Stomach (tissue), 9 donors: Measurements from ENCODE around the gene CAMK2N1. TPM values are rescaled to one million over a fixed set of nuclear protein-coding genes. Genes with fewer than 3 reads are reported as not detected.

Experiments used
- DNase-seq, 2 donors: peaks; one replicate each; pipeline versions ENCODE4 v3.0.0 to v3.0.0-alpha.2; 2013 to 2019
- H3K27ac ChIP-seq, 5 donors: fragments of 200-600 bp in 4 of 5; sonication (generic) in 4 of 5; one replicate each; pipeline ENCODE4 v1.5.1; 2013 to 2019; ENCODE audit warnings: mild to moderate bottlenecking in 1 of 5, moderate library complexity in 1 of 5
- H3K27me3 ChIP-seq, 3 donors: fragments of 200-600 bp; sonication (generic); one replicate each; pipeline ENCODE4 v1.5.1; 2017 to 2019; ENCODE audit warnings: mixed run types in 1 of 3
- H3K36me3 ChIP-seq, 4 donors: fragments of 200-600 bp; sonication (generic); 1 replicate in 3 of 4; 2 replicates in 1 of 4; pipeline ENCODE4 v1.5.1; 2016 to 2019
- H3K4me1 ChIP-seq, 4 donors: fragments of 200-600 bp; sonication (generic); one replicate each; pipeline ENCODE4 v1.5.1; 2016 to 2019
- H3K4me3 ChIP-seq, 4 donors: fragments of 200-600 bp; sonication (generic) in 3 of 4; one replicate each; pipeline ENCODE4 v1.5.1; 2016 to 2019; ENCODE audit warnings: mild to moderate bottlenecking in 1 of 4
- H3K9me3 ChIP-seq, 4 donors: fragments of 200-600 bp; sonication (generic); one replicate each; pipeline ENCODE4 v1.5.1; 2016 to 2019
- EP300 ChIP-seq: sonication (generic); formaldehyde crosslinking; IDR thresholded peaks from one replicate; pipeline ENCODE4 v1.6.1; 2017; ENCODE audit warnings: antibody characterized with exemption
- POLR2A ChIP-seq, 4 donors: fragments of 450-650 bp; IDR thresholded peaks; one replicate each; pipeline ENCODE4 v1.6.1; 2016; ENCODE audit warnings: antibody characterized with exemption in 4 of 4, control low read depth in 2 of 4, mild to moderate bottlenecking in 1 of 4, moderate library complexity in 1 of 4
- POLR2AphosphoS5 ChIP-seq, 3 donors: sonication (generic); formaldehyde crosslinking; IDR thresholded peaks; one replicate each; pipeline ENCODE4 v1.6.1; 2016; ENCODE audit warnings: antibody characterized with exemption in 3 of 3
- WGBS, 5 donors: extraction: QIAGEN DNeasy Blood & Tissue Kit in 3 of 5; methylation state at CpG; one replicate each; pipeline versions ENCODE4 v1.1.5 to v1.1.7; 2013 to 2018; 5-methylcytosine and 5-hydroxymethylcytosine counted together
- intact Hi-C: fragments of 100-400 bp; cut with DNase I; formaldehyde crosslinking; loops from one replicate; pipeline ENCODE4 v1.15.1; 2023; ENCODE audit warnings: low total_unique reads
- polyA plus RNA-seq, 3 donors: library from polyadenylated mRNA; stranded (reverse); fragments of 200-250 nt; gene quantifications; one replicate each; pipeline ENCODE4 v1.2.3, GENCODE V29; 2013
- total RNA-seq, 5 donors: library from RNA; depleted of rRNA; stranded (reverse); fragments of >200 nt; gene quantifications; one replicate each; pipeline versions ENCODE4 v1.1.0 to v1.2.3, GENCODE V29; 2014 to 2016
- TF ChIP-seq, protein P1 (sequence below), 7 experiments: fragments of 450-650 bp in 4 of 7; fragments of 200-600 bp in 3 of 7; sonication (generic) in 3 of 7; IDR thresholded peaks; one replicate each; pipeline ENCODE4 v1.5.1; 2016 to 2019; ENCODE audit warnings: antibody characterized with exemption in 7 of 7, control low read depth in 2 of 7, mild to moderate bottlenecking in 1 of 7
- donor health status: healthy with polysubstance abuse.
- donor health status: Bipolar disorder and iron deficiency.
- donor health status: healthy.

The CAMK2N1 gene
- total and polyA plus RNA-seq, 8 donors: 8.2 to 195 (median 12.9) TPM

DNA sequence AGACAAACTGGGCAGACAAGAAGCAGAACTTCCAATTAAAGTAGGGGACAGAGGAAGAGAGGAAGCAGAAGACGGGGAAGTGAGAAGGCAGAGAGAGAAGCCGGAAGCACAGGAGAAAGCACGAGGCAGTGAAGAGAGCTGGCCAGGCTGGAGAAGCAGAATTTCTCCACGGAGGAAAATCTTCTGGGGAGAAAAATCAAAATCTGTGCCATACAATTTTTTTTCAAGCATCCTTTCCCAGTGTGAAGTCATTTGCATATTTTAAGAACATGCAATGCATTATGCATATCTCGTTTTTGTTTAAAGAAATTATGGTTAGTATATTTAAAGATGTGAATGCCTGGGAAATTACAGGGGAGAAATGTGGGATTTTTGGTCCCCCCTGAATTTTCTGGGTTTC lies 7.3 kb upstream of the CAMK2N1 start:
- TF ChIP-seq POLR2A (IDR thresholded peaks at IDR 0.05): no peak
- no peak for TF ChIP-seq POLR2AphosphoS5 (IDR thresholded peaks at IDR 0.05)
- TF ChIP-seq EP300: no peak
- TF ChIP-seq, protein P1, sequence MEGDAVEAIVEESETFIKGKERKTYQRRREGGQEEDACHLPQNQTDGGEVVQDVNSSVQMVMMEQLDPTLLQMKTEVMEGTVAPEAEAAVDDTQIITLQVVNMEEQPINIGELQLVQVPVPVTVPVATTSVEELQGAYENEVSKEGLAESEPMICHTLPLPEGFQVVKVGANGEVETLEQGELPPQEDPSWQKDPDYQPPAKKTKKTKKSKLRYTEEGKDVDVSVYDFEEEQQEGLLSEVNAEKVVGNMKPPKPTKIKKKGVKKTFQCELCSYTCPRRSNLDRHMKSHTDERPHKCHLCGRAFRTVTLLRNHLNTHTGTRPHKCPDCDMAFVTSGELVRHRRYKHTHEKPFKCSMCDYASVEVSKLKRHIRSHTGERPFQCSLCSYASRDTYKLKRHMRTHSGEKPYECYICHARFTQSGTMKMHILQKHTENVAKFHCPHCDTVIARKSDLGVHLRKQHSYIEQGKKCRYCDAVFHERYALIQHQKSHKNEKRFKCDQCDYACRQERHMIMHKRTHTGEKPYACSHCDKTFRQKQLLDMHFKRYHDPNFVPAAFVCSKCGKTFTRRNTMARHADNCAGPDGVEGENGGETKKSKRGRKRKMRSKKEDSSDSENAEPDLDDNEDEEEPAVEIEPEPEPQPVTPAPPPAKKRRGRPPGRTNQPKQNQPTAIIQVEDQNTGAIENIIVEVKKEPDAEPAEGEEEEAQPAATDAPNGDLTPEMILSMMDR (IDR thresholded peaks at IDR 0.05): no peak
- 36 to 50% (median 40%) methylated on average over 5 of the region's 5 CpGs for WGBS, 5 donors
- peaks cover 0 to 8% (median 0%) of the 10 kb centered on the region in 3 donors for H3K27me3 ChIP-seq
- peaks cover 8 to 30% (median 9%) of the 10 kb centered on the region in 4 donors for H3K4me1 ChIP-seq
- intact Hi-C loops: loop anchor here (5.0 to 10.0 kb wide), 3 partner anchors 116 to 579 kb away; no protein-coding TSS in a partner anchor
- no peaks in the 10 kb centered on the region for H3K9me3 ChIP-seq
- DNase-seq: no peak
- H3K4me3 ChIP-seq: no peak overlapping the region
- H3K27ac ChIP-seq: no peak overlapping the region
- H3K36me3 ChIP-seq: peaks cover 0 to 18% (median 16%) of the 10 kb centered on the region in 4 donors

DNA sequence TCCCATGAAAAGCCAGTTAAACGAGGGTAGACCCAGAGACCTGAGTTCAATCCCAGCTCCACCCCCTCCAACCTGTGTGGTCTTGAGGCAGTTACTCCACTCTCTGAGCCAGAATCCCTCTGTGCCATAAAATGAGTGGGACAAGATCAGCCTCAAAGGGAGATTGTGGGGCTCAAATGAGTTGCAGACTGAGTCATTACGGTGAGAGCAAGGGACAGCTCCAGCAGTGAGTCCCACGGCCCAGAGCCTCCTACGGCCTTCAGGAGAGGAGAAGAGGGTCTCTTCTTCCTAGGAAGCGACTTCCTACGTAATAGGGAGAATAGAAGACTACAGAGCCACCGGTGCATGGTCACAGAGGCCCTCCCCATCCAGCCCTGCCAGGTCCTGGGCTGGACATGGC lies 6.7 kb upstream of the CAMK2N1 start:
- DNase-seq: no peak
- Histone ChIP-seq H3K27ac (no peak overlapping the region), H3K9me3 (no peaks in the 10 kb centered on the region), H3K27me3 (peaks cover 0 to 14% (median 0%) of the 10 kb centered on the region in 3 donors), H3K4me1 (peaks cover 8 to 30% (median 9%) of the 10 kb centered on the region in 4 donors), H3K4me3 (no peak overlapping the region), H3K36me3 (peaks cover 0 to 13% (median 10%) of the 10 kb centered on the region in 4 donors)
- intact Hi-C loops: loop anchor here (5.0 to 10.0 kb wide), 3 partner anchors 115 to 578 kb away; no protein-coding TSS in a partner anchor
- 66 to 71% (median 69%) methylated on average over 7 of the region's 7 CpGs for WGBS, 5 donors
- TF ChIP-seq POLR2AphosphoS5 (IDR thresholded peaks at IDR 0.05) (no peak), EP300 (no peak), POLR2A (IDR thresholded peaks at IDR 0.05) (no peak)
- TF ChIP-seq, protein P1 (IDR thresholded peaks at IDR 0.05): no peak

GRCh38 chr1:20491866-20492265 lies 5.9 kb upstream of the CAMK2N1 start:
- H3K36me3 ChIP-seq: peaks cover 0 to 4% (median 1%) of the 10 kb centered on the region in 4 donors
- intact Hi-C loops: loop anchor here (5.0 to 10.0 kb wide), 3 partner anchors 115 to 577 kb away; no protein-coding TSS in a partner anchor

DNA sequence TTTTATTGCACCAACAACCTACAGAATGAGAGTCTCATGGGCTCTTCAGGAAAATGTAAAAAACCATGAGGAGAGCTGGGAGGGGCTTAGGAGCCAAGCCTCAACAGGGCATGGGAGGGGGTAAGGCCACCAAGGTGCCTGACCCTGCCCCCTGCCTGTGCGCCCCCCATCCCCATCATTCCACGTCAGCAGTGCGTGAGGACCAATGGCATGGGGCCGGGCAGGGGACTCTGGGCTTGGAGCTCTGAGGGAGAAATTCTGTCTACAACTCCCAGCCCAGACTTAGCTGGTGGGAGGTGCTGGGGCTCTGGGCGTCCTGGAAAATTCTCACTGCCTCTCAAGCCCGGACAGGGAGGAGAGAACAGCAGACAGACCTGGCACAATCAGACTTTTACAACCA lies 5.2 kb upstream of the CAMK2N1 start:
- intact Hi-C loops: loop anchor here (5.0 to 10.0 kb wide), 3 partner anchors 114 to 576 kb away; no protein-coding TSS in a partner anchor
- 59 to 77% (median 63%) methylated on average over 3 to 6 of the region's 6 CpGs for WGBS, 5 donors
- H3K27me3 ChIP-seq: peaks cover 0 to 30% (median 11%) of the 10 kb centered on the region in 3 donors
- TF ChIP-seq POLR2A (IDR thresholded peaks at IDR 0.05): no peak
- TF ChIP-seq POLR2AphosphoS5 (IDR thresholded peaks at IDR 0.05): no peak
- no peak for TF ChIP-seq EP300
- TF ChIP-seq, protein P1 (IDR thresholded peaks at IDR 0.05): no peak
- DNase-seq: no peak
- H3K27ac ChIP-seq: no peak overlapping the region
- H3K4me1 ChIP-seq: peaks cover 15 to 40% (median 21%) of the 10 kb centered on the region in 4 donors
- no peaks in the 10 kb centered on the region for H3K36me3 ChIP-seq
- no peaks in the 10 kb centered on the region for H3K9me3 ChIP-seq
- H3K4me3 ChIP-seq: no peak overlapping the region

More at GRCh38 chr1:20491866-20492265, 5.9 kb upstream of the CAMK2N1 start:
- no peak for DNase-seq
- Histone ChIP-seq H3K27me3 (peaks cover 0 to 23% (median 4%) of the 10 kb centered on the region in 3 donors), H3K27ac (no peak overlapping the region), H3K9me3 (no peaks in the 10 kb centered on the region), H3K4me3 (no peak overlapping the region), H3K4me1 (peaks cover 11 to 34% (median 14%) of the 10 kb centered on the region in 4 donors)
- TF ChIP-seq EP300 (no peak), POLR2AphosphoS5 (IDR thresholded peaks at IDR 0.05) (no peak), POLR2A (IDR thresholded peaks at IDR 0.05) (no peak)
- TF ChIP-seq, protein P1 (IDR thresholded peaks at IDR 0.05): no peak
- 52 to 71% (median 58%) methylated on average over 7 of the region's 7 CpGs for WGBS, 5 donors
